ENCODE data around the gene CEP250.

GRCh38 chr20:35466856-35467255, 11.5 kb downstream of the CEP250 start:
- TF ChIP-seq, protein P1, sequence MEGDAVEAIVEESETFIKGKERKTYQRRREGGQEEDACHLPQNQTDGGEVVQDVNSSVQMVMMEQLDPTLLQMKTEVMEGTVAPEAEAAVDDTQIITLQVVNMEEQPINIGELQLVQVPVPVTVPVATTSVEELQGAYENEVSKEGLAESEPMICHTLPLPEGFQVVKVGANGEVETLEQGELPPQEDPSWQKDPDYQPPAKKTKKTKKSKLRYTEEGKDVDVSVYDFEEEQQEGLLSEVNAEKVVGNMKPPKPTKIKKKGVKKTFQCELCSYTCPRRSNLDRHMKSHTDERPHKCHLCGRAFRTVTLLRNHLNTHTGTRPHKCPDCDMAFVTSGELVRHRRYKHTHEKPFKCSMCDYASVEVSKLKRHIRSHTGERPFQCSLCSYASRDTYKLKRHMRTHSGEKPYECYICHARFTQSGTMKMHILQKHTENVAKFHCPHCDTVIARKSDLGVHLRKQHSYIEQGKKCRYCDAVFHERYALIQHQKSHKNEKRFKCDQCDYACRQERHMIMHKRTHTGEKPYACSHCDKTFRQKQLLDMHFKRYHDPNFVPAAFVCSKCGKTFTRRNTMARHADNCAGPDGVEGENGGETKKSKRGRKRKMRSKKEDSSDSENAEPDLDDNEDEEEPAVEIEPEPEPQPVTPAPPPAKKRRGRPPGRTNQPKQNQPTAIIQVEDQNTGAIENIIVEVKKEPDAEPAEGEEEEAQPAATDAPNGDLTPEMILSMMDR (IDR thresholded peaks at IDR 0.05; ENCODE audit: low read depth, low read length, poor library complexity, severe bottlenecking): no peak
- no peak for TF ChIP-seq EZH2phosphoT487 (IDR thresholded peaks at IDR 0.05; ENCODE audit: borderline replicate concordance, low read length)

Data from DOHH2 (cell line).